ENCODE results near the gene DGLUCY.

DNA sequence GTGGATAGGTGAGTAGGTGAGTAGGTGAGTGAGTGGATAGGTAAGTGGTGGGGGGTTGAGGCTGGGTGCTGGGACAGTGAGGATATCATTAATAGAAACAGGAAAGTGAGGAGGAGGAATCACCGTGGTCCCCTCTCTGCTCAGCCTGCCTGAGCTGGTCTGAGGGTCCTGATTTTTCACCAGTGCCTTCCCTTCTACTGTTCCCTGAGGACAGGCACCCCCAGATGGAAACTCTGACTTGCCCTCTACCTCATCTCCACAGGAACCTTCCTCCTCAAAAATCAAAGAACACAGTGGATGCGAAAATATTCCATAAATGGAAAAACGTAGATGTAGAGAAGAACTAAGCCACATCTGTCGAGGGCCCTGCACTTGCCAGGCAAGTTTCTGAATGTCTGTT is 128.8 kb downstream of the DGLUCY start:
- TF ChIP-seq, protein P1, sequence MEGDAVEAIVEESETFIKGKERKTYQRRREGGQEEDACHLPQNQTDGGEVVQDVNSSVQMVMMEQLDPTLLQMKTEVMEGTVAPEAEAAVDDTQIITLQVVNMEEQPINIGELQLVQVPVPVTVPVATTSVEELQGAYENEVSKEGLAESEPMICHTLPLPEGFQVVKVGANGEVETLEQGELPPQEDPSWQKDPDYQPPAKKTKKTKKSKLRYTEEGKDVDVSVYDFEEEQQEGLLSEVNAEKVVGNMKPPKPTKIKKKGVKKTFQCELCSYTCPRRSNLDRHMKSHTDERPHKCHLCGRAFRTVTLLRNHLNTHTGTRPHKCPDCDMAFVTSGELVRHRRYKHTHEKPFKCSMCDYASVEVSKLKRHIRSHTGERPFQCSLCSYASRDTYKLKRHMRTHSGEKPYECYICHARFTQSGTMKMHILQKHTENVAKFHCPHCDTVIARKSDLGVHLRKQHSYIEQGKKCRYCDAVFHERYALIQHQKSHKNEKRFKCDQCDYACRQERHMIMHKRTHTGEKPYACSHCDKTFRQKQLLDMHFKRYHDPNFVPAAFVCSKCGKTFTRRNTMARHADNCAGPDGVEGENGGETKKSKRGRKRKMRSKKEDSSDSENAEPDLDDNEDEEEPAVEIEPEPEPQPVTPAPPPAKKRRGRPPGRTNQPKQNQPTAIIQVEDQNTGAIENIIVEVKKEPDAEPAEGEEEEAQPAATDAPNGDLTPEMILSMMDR (IDR thresholded peaks at IDR 0.05): no peak
- no peak for TF ChIP-seq POLR2A (IDR thresholded peaks at IDR 0.05)
- no peak for TF ChIP-seq POLR2AphosphoS5 (IDR thresholded peaks at IDR 0.05)

Data from prostate gland (tissue), 2 donors.